Chondrocyte (in vitro differentiated cells): ENCODE results near the gene TASP1. TPM values are rescaled to one million over a fixed set of nuclear protein-coding genes. Genes with fewer than 3 reads are reported as not detected.

Experiments
- DNase-seq: peaks from one replicate; pipeline ENCODE4 v3.0.0; 2021; ENCODE audit warnings: mixed read lengths, low spot score
- H3K27ac Mint-ChIP-seq: one replicate; pipeline ENCODE4 v1.8.0; 2021; ENCODE audit warnings: mild to moderate bottlenecking, moderate library complexity, mixed read lengths; ENCODE audit not compliant: unreplicated experiment
- H3K27me3 Mint-ChIP-seq: 2 replicates; pipeline ENCODE4 v1.8.0; 2021; ENCODE audit warnings: low read depth, mixed read lengths
- H3K36me3 Mint-ChIP-seq: 2 replicates; pipeline ENCODE4 v1.8.0; 2021; ENCODE audit warnings: low read depth, mixed read lengths
- H3K4me1 Mint-ChIP-seq: 2 replicates; pipeline ENCODE4 v1.8.0; 2021; ENCODE audit warnings: low read depth, mild to moderate bottlenecking, mixed read lengths
- H3K4me3 Mint-ChIP-seq: one replicate; pipeline ENCODE4 v1.8.0; 2021; ENCODE audit warnings: mild to moderate bottlenecking, moderate library complexity, mixed read lengths; ENCODE audit not compliant: unreplicated experiment
- H3K9me3 Mint-ChIP-seq: 2 replicates; pipeline ENCODE4 v1.8.0; 2021; ENCODE audit warnings: low read depth, mixed read lengths
- total RNA-seq: library from RNA; stranded (reverse); gene quantifications from 3 replicates; pipeline ENCODE4 v1.2.1, GENCODE V29; 2021
- TF ChIP-seq, protein P1 (sequence below): fragments of 200-600 bp; sonication (generic); IDR thresholded peaks from 2 replicates; pipeline ENCODE4 v1.5.0; 2021; ENCODE audit warnings: antibody characterized with exemption, mild to moderate bottlenecking, moderate library complexity

Gene TASP1
- total RNA-seq, 1 donor from 2014 or later: 9.0 TPM

DNA sequence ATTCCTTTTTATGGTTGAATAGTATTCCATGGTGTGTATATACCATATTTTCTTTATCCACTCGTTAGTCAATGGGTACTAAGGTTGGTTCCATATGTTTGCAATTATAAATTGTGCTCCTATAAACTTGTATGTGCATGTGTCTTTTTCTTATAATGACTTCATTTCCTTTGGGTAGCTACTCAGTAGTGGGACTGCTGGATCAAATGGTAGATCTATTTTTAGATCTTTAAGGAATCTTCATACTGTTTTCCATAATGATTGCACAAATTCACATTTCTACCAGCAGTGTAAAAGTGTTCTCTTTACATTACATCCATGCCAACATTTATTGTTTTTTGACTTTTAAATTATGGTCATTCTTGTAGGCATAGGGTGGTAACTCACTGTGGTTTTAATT, 164.3 kb downstream of the TASP1 start:
- no peak overlapping the region for H3K4me3 Mint-ChIP-seq
- no peak for DNase-seq
- no peak overlapping the region for H3K27ac Mint-ChIP-seq
- TF ChIP-seq, protein P1, sequence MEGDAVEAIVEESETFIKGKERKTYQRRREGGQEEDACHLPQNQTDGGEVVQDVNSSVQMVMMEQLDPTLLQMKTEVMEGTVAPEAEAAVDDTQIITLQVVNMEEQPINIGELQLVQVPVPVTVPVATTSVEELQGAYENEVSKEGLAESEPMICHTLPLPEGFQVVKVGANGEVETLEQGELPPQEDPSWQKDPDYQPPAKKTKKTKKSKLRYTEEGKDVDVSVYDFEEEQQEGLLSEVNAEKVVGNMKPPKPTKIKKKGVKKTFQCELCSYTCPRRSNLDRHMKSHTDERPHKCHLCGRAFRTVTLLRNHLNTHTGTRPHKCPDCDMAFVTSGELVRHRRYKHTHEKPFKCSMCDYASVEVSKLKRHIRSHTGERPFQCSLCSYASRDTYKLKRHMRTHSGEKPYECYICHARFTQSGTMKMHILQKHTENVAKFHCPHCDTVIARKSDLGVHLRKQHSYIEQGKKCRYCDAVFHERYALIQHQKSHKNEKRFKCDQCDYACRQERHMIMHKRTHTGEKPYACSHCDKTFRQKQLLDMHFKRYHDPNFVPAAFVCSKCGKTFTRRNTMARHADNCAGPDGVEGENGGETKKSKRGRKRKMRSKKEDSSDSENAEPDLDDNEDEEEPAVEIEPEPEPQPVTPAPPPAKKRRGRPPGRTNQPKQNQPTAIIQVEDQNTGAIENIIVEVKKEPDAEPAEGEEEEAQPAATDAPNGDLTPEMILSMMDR: no peak
- peaks cover 8% of the 10 kb centered on the region for H3K4me1 Mint-ChIP-seq
- H3K36me3 Mint-ChIP-seq: peaks cover 2% of the 10 kb centered on the region
- no peaks in the 10 kb centered on the region for H3K27me3 Mint-ChIP-seq
- peaks cover 17% of the 10 kb centered on the region for H3K9me3 Mint-ChIP-seq

DNA sequence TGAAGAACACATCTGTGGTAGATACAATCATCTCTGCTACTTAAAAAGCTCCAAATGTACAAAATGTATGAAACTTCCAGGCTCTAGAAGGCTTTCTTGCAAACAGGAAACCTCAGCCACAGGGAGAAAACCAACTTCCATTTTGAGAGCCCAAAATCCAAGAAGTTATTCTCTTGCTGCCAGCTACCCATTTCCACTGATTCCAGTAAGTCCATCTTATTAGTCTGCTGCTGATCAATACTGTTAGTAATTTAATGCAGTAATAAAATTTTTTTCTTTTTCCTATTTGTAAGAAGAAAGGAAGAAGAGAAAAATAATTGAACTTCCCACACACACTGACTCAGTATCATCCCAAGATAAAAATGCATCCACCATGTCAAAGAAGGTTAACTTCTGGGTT, 169.5 kb downstream of the TASP1 start:
- Mint-ChIP-seq H3K4me3 (no peak overlapping the region), H3K9me3 (peaks cover 24% of the 10 kb centered on the region)

DNA sequence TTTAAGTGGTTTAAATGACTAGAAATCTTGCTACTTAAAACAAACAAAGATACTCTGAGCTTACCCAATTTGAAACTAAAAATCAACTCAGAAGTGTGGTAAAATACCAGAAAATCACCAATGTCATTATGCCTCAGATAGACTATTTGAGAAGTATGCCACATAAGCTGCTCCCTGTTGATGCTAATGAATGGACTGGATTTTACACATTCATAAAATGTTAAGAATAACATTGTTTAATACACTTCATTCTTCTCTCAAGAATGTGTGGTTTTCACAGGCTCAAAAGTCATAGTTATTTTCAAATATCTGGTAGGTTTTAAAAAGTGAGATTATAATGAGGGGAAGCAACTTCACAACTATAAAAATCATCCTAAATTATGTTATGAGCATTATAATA, 170.6 kb downstream of the TASP1 start:
- TF ChIP-seq, protein P1: no peak
- peaks cover 24% of the 10 kb centered on the region for H3K9me3 Mint-ChIP-seq
- peaks cover 8% of the 10 kb centered on the region for H3K36me3 Mint-ChIP-seq
- H3K27ac Mint-ChIP-seq: no peak overlapping the region
- no peaks in the 10 kb centered on the region for H3K27me3 Mint-ChIP-seq
- H3K4me3 Mint-ChIP-seq: no peak overlapping the region
- no peak for DNase-seq
- H3K4me1 Mint-ChIP-seq: peaks cover 11% of the 10 kb centered on the region

More for the DNA sequence above, 169.5 kb downstream of the TASP1 start:
- Mint-ChIP-seq H3K27ac (no peak overlapping the region), H3K27me3 (no peaks in the 10 kb centered on the region), H3K4me1 (peaks cover 11% of the 10 kb centered on the region), H3K36me3 (peaks cover 8% of the 10 kb centered on the region)
- TF ChIP-seq, protein P1: no peak
- DNase-seq: no peak

DNA sequence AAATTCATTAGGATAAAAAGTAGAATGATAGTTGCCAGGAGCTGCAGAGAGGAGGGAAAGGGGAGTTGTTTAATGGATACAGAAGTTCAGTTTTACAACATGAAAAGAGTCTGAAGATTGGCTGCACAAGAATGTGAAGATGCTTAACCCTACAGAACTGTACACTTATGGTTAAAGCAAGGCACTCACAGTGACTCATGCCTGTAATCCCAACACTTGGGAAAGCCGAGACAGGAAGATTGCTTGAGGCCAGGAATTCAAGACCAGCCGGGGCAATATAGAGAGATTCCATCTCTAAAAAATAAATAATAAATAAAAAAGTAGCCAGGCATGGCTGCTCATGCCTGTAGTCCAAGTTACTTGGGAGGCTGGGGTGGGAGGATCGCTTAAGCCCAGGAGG, 174.0 kb downstream of the TASP1 start:
- DNase-seq: no peak
- H3K36me3 Mint-ChIP-seq: peaks cover 6% of the 10 kb centered on the region
- no peak overlapping the region for H3K4me3 Mint-ChIP-seq
- TF ChIP-seq, protein P1: no peak
- H3K27me3 Mint-ChIP-seq: no peaks in the 10 kb centered on the region
- no peak overlapping the region for H3K27ac Mint-ChIP-seq
- H3K9me3 Mint-ChIP-seq: peaks cover 7% of the 10 kb centered on the region
- peaks cover 11% of the 10 kb centered on the region for H3K4me1 Mint-ChIP-seq

DNA sequence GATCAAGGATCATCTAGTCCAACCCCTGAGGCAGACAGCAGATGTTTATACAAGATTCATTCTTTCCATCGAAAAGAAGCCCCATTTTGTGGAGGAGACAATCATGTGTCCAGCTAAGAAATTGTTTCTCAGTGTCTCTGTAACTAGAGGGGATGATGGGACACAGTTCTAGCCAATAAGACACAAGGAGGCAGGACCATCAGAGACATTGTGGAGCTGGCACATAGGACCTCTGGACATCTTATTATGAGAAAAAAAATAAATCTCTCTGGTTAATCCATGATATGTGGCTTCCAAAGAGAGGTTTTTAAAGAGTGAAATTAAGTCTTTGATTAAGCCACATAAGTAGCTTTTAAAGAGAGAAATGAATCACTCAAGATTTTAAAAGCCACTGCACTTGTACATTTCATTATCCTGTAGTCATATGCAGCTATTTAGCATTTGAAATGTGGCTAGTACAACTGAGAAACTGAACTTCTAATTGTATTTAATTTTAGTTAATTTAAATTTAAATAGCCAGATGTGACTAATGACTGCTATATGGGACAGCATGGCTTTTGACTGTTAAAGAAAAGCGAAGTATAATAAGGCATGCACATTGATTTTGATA, 176.8 kb downstream of the TASP1 start:
- Mint-ChIP-seq H3K36me3 (no peaks in the 10 kb centered on the region), H3K4me1 (peaks cover 4% of the 10 kb centered on the region), H3K27ac (no peak overlapping the region), H3K27me3 (no peaks in the 10 kb centered on the region), H3K4me3 (no peak overlapping the region), H3K9me3 (no peaks in the 10 kb centered on the region)
- TF ChIP-seq, protein P1: no peak
- no peak for DNase-seq
